Stimulated activated CD4-positive, alpha-beta T cell treated with anti-CD3 and anti-CD28 coated beads, Interleukin-1b, Interleukin-23, amount 100 ng/mL, for 4 hours (primary cell): ENCODE measurements around the gene RMP24.
"Not testable (repeated sequence)": the region's sequence is repeated elsewhere in the genome, so short reads cannot be mapped to it uniquely, and the experiment has no call there.

ENCODE experiments used
- DNase-seq, 2 donors: peaks; one replicate each; pipeline ENCODE4 v3.0.0-alpha.2; 2020; ENCODE audit warnings: low read depth in 2 of 2

The RMP24 gene

GRCh38 chr18:35968278-35968880, 4.1 kb upstream of the RMP24 start:
- no peak for DNase-seq

GRCh38 chr18:35969676-35970075, 2.8 kb upstream of the RMP24 start:
- no peak for DNase-seq

GRCh38 chr18:35971661-35972196, 750 bp upstream of the RMP24 start:
- no peak for DNase-seq

GRCh38 chr18:35973650-35974049, 1.2 kb downstream of the RMP24 start:
- no peak for DNase-seq

- no peak for DNase-seq
These were observed 1.7 kb downstream of the RMP24 start for GRCh38 chr18:35974181-35974580.

GRCh38 chr18:35979112-35979511, 6.6 kb downstream of the RMP24 start:
- DNase-seq, result no peak

- no peak for DNase-seq
These were observed 10.1 kb downstream of the RMP24 start for GRCh38 chr18:35982409-35983114.

- DNase-seq, result no peak
These were observed 10.7 kb downstream of the RMP24 start for GRCh38 chr18:35983147-35983546.

- DNase-seq, result no peak
These were observed 11.3 kb downstream of the RMP24 start for GRCh38 chr18:35983818-35984217.

GRCh38 chr18:35991696-35992095, 19.2 kb downstream of the RMP24 start:
- DNase-seq, result no peak

- no peak for DNase-seq
These were observed 20.5 kb downstream of the RMP24 start for GRCh38 chr18:35993013-35993412.

GRCh38 chr18:35998967-35999366, 26.5 kb downstream of the RMP24 start:
- no peak for DNase-seq

- DNase-seq, result no peak
These were observed 27.4 kb downstream of the RMP24 start for GRCh38 chr18:35999925-36000324.

GRCh38 chr18:36006997-36007396, 34.5 kb downstream of the RMP24 start:
- no peak for DNase-seq

GRCh38 chr18:36009214-36009613, 36.7 kb downstream of the RMP24 start:
- DNase-seq, result no peak

- no peak for DNase-seq
These were observed 40.4 kb downstream of the RMP24 start for GRCh38 chr18:36012891-36013290.

- no peak for DNase-seq
These were observed 43.1 kb downstream of the RMP24 start for GRCh38 chr18:36015629-36016028.

- no peak for DNase-seq
These were observed 44.8 kb downstream of the RMP24 start for GRCh38 chr18:36017232-36017631.

- DNase-seq, result no peak
These were observed 47.8 kb downstream of the RMP24 start for GRCh38 chr18:36020174-36020711.

GRCh38 chr18:36023336-36023735, 50.9 kb downstream of the RMP24 start:
- DNase-seq, result no peak

- not testable (repeated sequence) for DNase-seq
These were observed 51.8 kb downstream of the RMP24 start for GRCh38 chr18:36024241-36024640.

GRCh38 chr18:36025025-36025424, 52.5 kb downstream of the RMP24 start:
- no peak for DNase-seq

GRCh38 chr18:36028859-36029258, 56.4 kb downstream of the RMP24 start:
- DNase-seq, result no peak
